AG04450 (cell line): ENCODE measurements around the gene BPIFB6. TPM values are rescaled to one million over a fixed set of nuclear protein-coding genes. Genes with fewer than 3 reads are reported as not detected.

Experiments
- CTCF ChIA-PET: fragments of 300-600, 350-600 bp; formaldehyde crosslinking; extraction: SDS; loops from one replicate; lab custom pipeline; 2022; ENCODE audit warnings: antibody characterized with exemption, inconsistent platforms; lab: Charles Lee
- POLR2A ChIA-PET: fragments of 350-600 bp; formaldehyde crosslinking; extraction: SDS; loops from one replicate; lab custom pipeline; 2021; ENCODE audit warnings: antibody characterized with exemption, inconsistent platforms; lab: Yijun Ruan, JAX
- DNase-seq: peaks from one replicate; pipeline ENCODE4 v3.0.0-alpha.2; 2011; ENCODE audit warnings: low read depth, low spot score
- H3K27ac ChIP-seq: one replicate; pipeline ENCODE4 v1.5.1; 2012; ENCODE audit warnings: low read depth, low read length, control low read depth
- H3K27me3 ChIP-seq: one replicate; pipeline ENCODE4 v1.6.0; 2012; ENCODE audit warnings: low read length; ENCODE audit not compliant: control insufficient read depth, insufficient read depth
- H3K4me3 ChIP-seq: 2 replicates; pipeline ENCODE4 v1.5.1; 2011; ENCODE audit warnings: mild to moderate bottlenecking, low read depth, low read length, control low read depth
- H3K9me3 ChIP-seq: 2 replicates; pipeline ENCODE4 v1.5.1; 2012; ENCODE audit warnings: low read length; ENCODE audit not compliant: control insufficient read depth, insufficient read depth
- CTCF ChIP-seq: IDR thresholded peaks from 2 replicates; pipeline ENCODE4 v1.5.1; 2011; ENCODE audit warnings: low read depth, low read length, control low read depth, inconsistent platforms
- polyA plus RNA-seq: library from polyadenylated mRNA; depleted of rRNA; stranded (reverse); fragments of >200 nt; gene quantifications from 2 replicates; pipeline ENCODE4 v1.2.3, GENCODE V29; 2011

The BPIFB6 gene
- polyA plus RNA-seq, 1 experiment = not detected

- POLR2A ChIA-PET = no interaction called here
- H3K27me3 ChIP-seq = peaks cover 7% of the 10 kb centered on the region
- H3K4me3 ChIP-seq = no peak overlapping the region
- CTCF ChIA-PET = no interaction called here
- no peaks in the 10 kb centered on the region for H3K9me3 ChIP-seq
- H3K27ac ChIP-seq = no peak overlapping the region
- no peak for DNase-seq
- no peak for TF ChIP-seq CTCF
These were observed 41.8 kb upstream of the BPIFB6 start for GRCh38 chr20:32989507-32990283.

GRCh38 chr20:32990426-32990825, 41.0 kb upstream of the BPIFB6 start:
- DNase-seq = no peak
- Histone ChIP-seq H3K9me3 (no peaks in the 10 kb centered on the region), H3K27ac (no peak overlapping the region), H3K4me3 (no peak overlapping the region), H3K27me3 (peaks cover 7% of the 10 kb centered on the region)
- TF ChIP-seq CTCF = no peak
- CTCF ChIA-PET = no interaction called here
- POLR2A ChIA-PET = no interaction called here

- DNase-seq = no peak
- POLR2A ChIA-PET = no interaction called here
- no peak overlapping the region for H3K27ac ChIP-seq
- CTCF ChIA-PET = no interaction called here
- no peak overlapping the region for H3K4me3 ChIP-seq
- no peaks in the 10 kb centered on the region for H3K9me3 ChIP-seq
- no peak for TF ChIP-seq CTCF
- H3K27me3 ChIP-seq = peaks cover 7% of the 10 kb centered on the region
These were observed 40.1 kb upstream of the BPIFB6 start for GRCh38 chr20:32991383-32991782.

- Histone ChIP-seq H3K27me3 (peaks cover 7% of the 10 kb centered on the region), H3K4me3 (no peak overlapping the region), H3K27ac (no peak overlapping the region), H3K9me3 (no peaks in the 10 kb centered on the region)
- no peak for TF ChIP-seq CTCF
- POLR2A ChIA-PET = no interaction called here
- no peak for DNase-seq
- CTCF ChIA-PET = no interaction called here
These were observed 39.4 kb upstream of the BPIFB6 start for GRCh38 chr20:32991792-32992641.

- peaks cover 7% of the 10 kb centered on the region for H3K27me3 ChIP-seq
- no peaks in the 10 kb centered on the region for H3K9me3 ChIP-seq
- no peak overlapping the region for H3K27ac ChIP-seq
- TF ChIP-seq CTCF = no peak
- ChIA-PET POLR2A (no interaction called here), CTCF (no interaction called here)
- no peak for DNase-seq
- no peak overlapping the region for H3K4me3 ChIP-seq
These were observed 37.9 kb upstream of the BPIFB6 start for GRCh38 chr20:32993496-32994050.
